Measurements from ENCODE around the gene MAGEF1.

Gene MAGEF1

DNA sequence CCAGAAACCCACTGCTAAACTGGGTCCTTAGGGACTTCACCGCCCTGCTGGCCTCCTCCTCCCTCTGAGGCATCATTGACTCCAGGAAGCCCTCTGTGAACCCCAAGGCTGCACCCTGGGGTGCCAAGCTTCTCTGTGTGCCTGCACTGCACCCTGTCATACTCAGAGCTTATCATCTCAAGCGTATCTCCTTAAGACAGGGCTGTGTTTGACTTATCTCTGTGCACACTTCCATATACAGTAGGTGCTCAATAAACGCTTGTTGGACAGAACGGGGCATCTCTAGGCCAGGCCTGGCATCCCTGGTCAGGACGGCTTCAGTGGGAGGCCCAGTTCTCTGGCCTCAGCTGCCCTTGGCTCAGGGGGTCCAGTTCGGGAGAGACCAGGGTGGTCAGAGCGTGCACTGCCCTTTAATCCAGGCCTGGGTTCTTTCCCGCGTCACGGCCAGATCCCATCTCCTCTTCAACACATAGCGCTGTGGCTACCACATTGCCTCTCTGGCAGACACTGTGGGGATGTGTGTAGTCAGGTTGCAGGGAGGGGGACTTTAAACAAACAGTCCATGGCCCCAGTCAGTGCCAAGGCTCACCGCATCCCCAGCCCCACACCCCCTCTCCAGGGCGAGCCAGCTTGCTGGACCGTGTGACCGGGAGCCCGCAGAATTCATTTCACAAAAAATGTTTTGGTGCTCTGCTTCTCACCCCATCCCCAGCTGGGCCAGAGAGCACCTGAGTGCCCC, 33.4 kb downstream of the MAGEF1 start:
- Histone ChIP-seq H3K14ac (ENCODE audit: low read length) (no peak overlapping the region), H3K4me2 (ENCODE audit: insufficient read depth, low read length, poor library complexity, severe bottlenecking) (peak overlapping the region; percentile 23), H3K27ac (replicated peaks; ENCODE audit: low read length) (peak overlapping the region; percentile 90), H3K9me3 (replicated peaks in 1 of 2; ENCODE audit: control insufficient read depth in 2 of 2, insufficient read depth in 1 of 2, low read depth in 1 of 2, low read length in 2 of 2) (no peaks in the 10 kb centered on the region), H3K4me1 (ENCODE audit: control insufficient read depth in 2 of 2, insufficient read depth in 1 of 2, low read depth in 1 of 2, low read length in 2 of 2) (peaks cover 10 to 18% of the 10 kb centered on the region in 2 donors), H2AK5ac (ENCODE audit: low read depth, low read length) (peak overlapping the region; percentile 78), H3K18ac (ENCODE audit: low read length) (peak overlapping the region; percentile 95), H3K4ac (ENCODE audit: low read length) (peak overlapping the region; percentile 4), H2BK12ac (ENCODE audit: low read length) (peak overlapping the region; percentile 93), H3K27me3 (ENCODE audit: control insufficient read depth in 3 of 3, insufficient read depth in 3 of 3, low read depth in 1 of 3, low read length in 3 of 3) (peaks cover 0 to 6% (median 0%) of the 10 kb centered on the region in 3 experiments), H2AFZ (ENCODE audit: low read length) (peak overlapping the region; percentile 90), H4K8ac (ENCODE audit: low read depth, low read length) (peak overlapping the region; percentile 49), H3K36me3 (replicated peaks in 1 of 2; ENCODE audit: control insufficient read depth in 2 of 2, insufficient read depth in 2 of 2, low read length in 2 of 2) (no peaks in the 10 kb centered on the region), H2BK15ac (ENCODE audit: low read length) (peak overlapping the region; percentile 87), H4K91ac (ENCODE audit: low read depth, low read length, poor library complexity) (no peak overlapping the region), H3K9ac (ENCODE audit: low read depth, low read length, poor library complexity) (no peak overlapping the region), H3K79me1 (ENCODE audit: low read depth, low read length) (no peaks in the 10 kb centered on the region), H2BK120ac (ENCODE audit: low read depth, low read length) (peak overlapping the region; percentile 14), H3K4me3 (ENCODE audit: low read length in 2 of 2) (peak overlapping the region in 1 of 2 donors; percentile 28), H3K23ac (ENCODE audit: low read depth, low read length, poor library complexity) (peak overlapping the region; percentile 30), H2BK5ac (ENCODE audit: low read length) (peak overlapping the region; percentile 90)
- DNase-seq (ENCODE audit: low spot score), result no peak
- WGBS, 2 donors (ENCODE audit: extremely low coverage in 2 of 2, insufficient read length in 2 of 2, insufficient replicate concordance in 1 of 2), result no CpG with 5 or more reads among the region's 16 CpGs

- no peak overlapping the region for H2AFZ ChIP-seq (ENCODE audit: low read length)
- H3K27me3 ChIP-seq (ENCODE audit: control insufficient read depth in 3 of 3, insufficient read depth in 3 of 3, low read depth in 1 of 3, low read length in 3 of 3), result peaks cover 0 to 6% (median 0%) of the 10 kb centered on the region in 3 experiments
- peak overlapping the region; percentile 90 for H2BK5ac ChIP-seq (ENCODE audit: low read length)
- H3K14ac ChIP-seq (ENCODE audit: low read length), result no peak overlapping the region
- no peak for DNase-seq (ENCODE audit: low spot score)
- H3K79me1 ChIP-seq (ENCODE audit: low read depth, low read length), result no peaks in the 10 kb centered on the region
- peak overlapping the region; percentile 78 for H2AK5ac ChIP-seq (ENCODE audit: low read depth, low read length)
- no CpG with 5 or more reads among the region's 17 CpGs for WGBS, 2 donors (ENCODE audit: extremely low coverage in 2 of 2, insufficient read length in 2 of 2, insufficient replicate concordance in 1 of 2)
- H3K18ac ChIP-seq (ENCODE audit: low read length), result peak overlapping the region; percentile 89
- no peak overlapping the region for H3K4ac ChIP-seq (ENCODE audit: low read length)
- no peak overlapping the region for H3K4me3 ChIP-seq (ENCODE audit: low read length in 2 of 2)
- no peak overlapping the region for H4K8ac ChIP-seq (ENCODE audit: low read depth, low read length)
- no peak overlapping the region for H2BK12ac ChIP-seq (ENCODE audit: low read length)
- H3K36me3 ChIP-seq (replicated peaks in 1 of 2; ENCODE audit: control insufficient read depth in 2 of 2, insufficient read depth in 2 of 2, low read length in 2 of 2), result no peaks in the 10 kb centered on the region
- no peaks in the 10 kb centered on the region for H3K9me3 ChIP-seq (replicated peaks in 1 of 2; ENCODE audit: control insufficient read depth in 2 of 2, insufficient read depth in 1 of 2, low read depth in 1 of 2, low read length in 2 of 2)
- peak overlapping the region; percentile 87 for H2BK15ac ChIP-seq (ENCODE audit: low read length)
- no peak overlapping the region for H2BK120ac ChIP-seq (ENCODE audit: low read depth, low read length)
- H3K9ac ChIP-seq (ENCODE audit: low read depth, low read length, poor library complexity), result peak overlapping the region; percentile 68
- H3K4me1 ChIP-seq (ENCODE audit: control insufficient read depth in 2 of 2, insufficient read depth in 1 of 2, low read depth in 1 of 2, low read length in 2 of 2), result peaks cover 10 to 20% of the 10 kb centered on the region in 2 donors
- H4K91ac ChIP-seq (ENCODE audit: low read depth, low read length, poor library complexity), result no peak overlapping the region
- H3K27ac ChIP-seq (replicated peaks; ENCODE audit: low read length), result no peak overlapping the region
- peak overlapping the region; percentile 26 for H3K23ac ChIP-seq (ENCODE audit: low read depth, low read length, poor library complexity)
- H3K4me2 ChIP-seq (ENCODE audit: insufficient read depth, low read length, poor library complexity, severe bottlenecking), result no peak overlapping the region
Measured at GRCh38 chr3:184677344-184678316, 34.2 kb downstream of the MAGEF1 start.

DNA sequence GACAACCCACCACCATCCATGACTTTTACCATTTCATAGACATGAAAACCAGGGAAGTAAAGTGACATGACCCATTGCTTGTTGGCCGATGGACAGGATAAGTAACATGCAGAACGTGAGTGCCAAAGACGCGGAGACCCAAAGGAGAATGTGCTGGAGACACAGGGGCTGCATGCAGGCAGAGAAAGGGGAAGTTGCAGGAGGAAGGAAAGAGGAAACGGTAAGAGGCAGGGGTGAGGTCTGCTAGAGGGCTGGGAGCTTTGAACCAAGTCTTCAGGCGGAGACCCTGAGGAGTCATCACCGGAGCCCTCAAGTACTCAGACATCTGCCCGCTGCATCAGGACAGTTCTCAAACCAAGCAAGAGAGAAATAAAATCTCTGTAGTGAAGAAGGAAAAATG, 34.9 kb downstream of the MAGEF1 start:
- H2BK5ac ChIP-seq (ENCODE audit: low read length), result no peak overlapping the region

GRCh38 chr3:184674626-184675025, 37.2 kb downstream of the MAGEF1 start:
- no peaks in the 10 kb centered on the region for H3K9me3 ChIP-seq (replicated peaks in 1 of 2; ENCODE audit: control insufficient read depth in 2 of 2, insufficient read depth in 1 of 2, low read depth in 1 of 2, low read length in 2 of 2)
- H3K36me3 ChIP-seq (replicated peaks in 1 of 2; ENCODE audit: control insufficient read depth in 2 of 2, insufficient read depth in 2 of 2, low read length in 2 of 2), result no peaks in the 10 kb centered on the region
- H3K18ac ChIP-seq (ENCODE audit: low read length), result peak overlapping the region; percentile 21
- peaks cover 0 to 8% (median 0%) of the 10 kb centered on the region in 3 experiments for H3K27me3 ChIP-seq (ENCODE audit: control insufficient read depth in 3 of 3, insufficient read depth in 3 of 3, low read depth in 1 of 3, low read length in 3 of 3)
- no peak overlapping the region for H2BK5ac ChIP-seq (ENCODE audit: low read length)
- no peak overlapping the region for H2BK120ac ChIP-seq (ENCODE audit: low read depth, low read length)
- H4K8ac ChIP-seq (ENCODE audit: low read depth, low read length), result no peak overlapping the region
- H3K9ac ChIP-seq (ENCODE audit: low read depth, low read length, poor library complexity), result no peak overlapping the region
- no peak overlapping the region for H2BK15ac ChIP-seq (ENCODE audit: low read length)
- no peaks in the 10 kb centered on the region for H3K79me1 ChIP-seq (ENCODE audit: low read depth, low read length)
- H4K91ac ChIP-seq (ENCODE audit: low read depth, low read length, poor library complexity), result no peak overlapping the region
- no CpG with 5 or more reads among the region's 1 CpG for WGBS, 2 donors (ENCODE audit: extremely low coverage in 2 of 2, insufficient read length in 2 of 2, insufficient replicate concordance in 1 of 2)
- no peak overlapping the region for H2BK12ac ChIP-seq (ENCODE audit: low read length)
- no peak for DNase-seq (ENCODE audit: low spot score)
- no peak overlapping the region for H2AFZ ChIP-seq (ENCODE audit: low read length)
- H3K4ac ChIP-seq (ENCODE audit: low read length), result no peak overlapping the region
- no peak overlapping the region for H3K4me2 ChIP-seq (ENCODE audit: insufficient read depth, low read length, poor library complexity, severe bottlenecking)
- H3K14ac ChIP-seq (ENCODE audit: low read length), result no peak overlapping the region
- no peak overlapping the region for H3K23ac ChIP-seq (ENCODE audit: low read depth, low read length, poor library complexity)
- no peak overlapping the region for H2AK5ac ChIP-seq (ENCODE audit: low read depth, low read length)
- H3K27ac ChIP-seq (replicated peaks; ENCODE audit: low read length), result no peak overlapping the region
- H3K4me3 ChIP-seq (ENCODE audit: low read length in 2 of 2), result no peak overlapping the region
- peaks cover 10 to 20% of the 10 kb centered on the region in 2 donors for H3K4me1 ChIP-seq (ENCODE audit: control insufficient read depth in 2 of 2, insufficient read depth in 1 of 2, low read depth in 1 of 2, low read length in 2 of 2)

More for the DNA sequence above, 34.9 kb downstream of the MAGEF1 start:
- DNase-seq (ENCODE audit: low spot score), result no peak
- no peak overlapping the region for H3K27ac ChIP-seq (replicated peaks; ENCODE audit: low read length)
- no peak overlapping the region for H3K14ac ChIP-seq (ENCODE audit: low read length)
- no peak overlapping the region for H3K23ac ChIP-seq (ENCODE audit: low read depth, low read length, poor library complexity)
- H2BK15ac ChIP-seq (ENCODE audit: low read length), result peak overlapping the region; percentile 44
- no peaks in the 10 kb centered on the region for H3K79me1 ChIP-seq (ENCODE audit: low read depth, low read length)
- H3K36me3 ChIP-seq (replicated peaks in 1 of 2; ENCODE audit: control insufficient read depth in 2 of 2, insufficient read depth in 2 of 2, low read length in 2 of 2), result no peaks in the 10 kb centered on the region
- no peak overlapping the region for H3K4ac ChIP-seq (ENCODE audit: low read length)
- no peak overlapping the region for H4K8ac ChIP-seq (ENCODE audit: low read depth, low read length)
- H3K4me3 ChIP-seq (ENCODE audit: low read length in 2 of 2), result no peak overlapping the region
- H2BK12ac ChIP-seq (ENCODE audit: low read length), result no peak overlapping the region
- no peak overlapping the region for H2BK120ac ChIP-seq (ENCODE audit: low read depth, low read length)
- no peak overlapping the region for H3K9ac ChIP-seq (ENCODE audit: low read depth, low read length, poor library complexity)
- whole genome bisulfite sequencing, 2 donors (ENCODE audit: extremely low coverage in 2 of 2, insufficient read length in 2 of 2, insufficient replicate concordance in 1 of 2), result no CpG with 5 or more reads among the region's 8 CpGs
- peaks cover 10 to 20% of the 10 kb centered on the region in 2 donors for H3K4me1 ChIP-seq (ENCODE audit: control insufficient read depth in 2 of 2, insufficient read depth in 1 of 2, low read depth in 1 of 2, low read length in 2 of 2)
- H3K27me3 ChIP-seq (ENCODE audit: control insufficient read depth in 3 of 3, insufficient read depth in 3 of 3, low read depth in 1 of 3, low read length in 3 of 3), result peaks cover 0 to 6% (median 0%) of the 10 kb centered on the region in 3 experiments
- H3K4me2 ChIP-seq (ENCODE audit: insufficient read depth, low read length, poor library complexity, severe bottlenecking), result no peak overlapping the region
- no peak overlapping the region for H3K18ac ChIP-seq (ENCODE audit: low read length)
- no peak overlapping the region for H2AFZ ChIP-seq (ENCODE audit: low read length)
- H3K9me3 ChIP-seq (replicated peaks in 1 of 2; ENCODE audit: control insufficient read depth in 2 of 2, insufficient read depth in 1 of 2, low read depth in 1 of 2, low read length in 2 of 2), result no peaks in the 10 kb centered on the region
- H2AK5ac ChIP-seq (ENCODE audit: low read depth, low read length), result no peak overlapping the region
- no peak overlapping the region for H4K91ac ChIP-seq (ENCODE audit: low read depth, low read length, poor library complexity)

Measured in neuronal stem cell (in vitro differentiated cells).